NCI-H526 treated with DMSO at 0.1 percent for 48 hours (cell line): Measurements from ENCODE around the gene MAP4K4.

ENCODE experiments used
- DNase-seq: peaks from one replicate; lab custom pipeline; 2025; lab: John Stamatoyannopoulos, UW

MAP4K4 gene

DNA sequence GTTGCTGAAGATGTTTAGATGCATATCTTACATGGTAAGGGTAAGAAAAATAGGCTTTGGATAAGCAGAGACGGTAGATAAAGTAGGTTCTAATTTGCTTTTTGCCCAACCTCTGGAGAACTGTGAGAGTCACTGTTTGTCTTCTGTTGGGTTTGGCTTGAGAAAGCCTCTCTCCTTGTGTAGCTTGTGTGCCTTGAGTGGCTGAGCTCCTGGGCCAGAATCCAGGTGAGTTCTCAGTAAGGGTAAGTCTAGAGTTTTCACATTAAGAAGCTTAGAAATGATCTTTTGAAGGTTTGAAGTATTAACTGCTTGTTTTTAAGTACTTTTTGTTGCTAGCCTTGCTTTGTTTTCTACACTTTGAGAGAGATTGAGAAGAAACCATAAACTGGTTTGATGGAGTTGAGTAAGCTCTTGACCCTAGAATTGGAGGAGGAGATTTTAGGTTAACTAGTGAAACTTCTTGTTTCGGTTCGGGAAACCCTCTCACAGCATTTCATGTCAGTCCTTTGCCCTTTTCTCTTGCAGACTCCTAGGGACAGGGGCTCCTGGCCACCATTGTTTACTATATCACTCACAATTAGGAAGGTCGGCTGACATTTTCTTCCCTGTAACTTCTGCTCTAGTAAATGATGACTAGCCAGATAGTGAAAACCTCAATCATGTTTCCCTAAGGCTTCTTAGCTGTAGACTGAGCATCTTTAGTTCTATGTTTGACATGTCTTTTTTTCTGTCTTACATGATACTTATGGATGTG lies 26.0 kb downstream of the MAP4K4 start:
- DNase-seq = no peak

DNA sequence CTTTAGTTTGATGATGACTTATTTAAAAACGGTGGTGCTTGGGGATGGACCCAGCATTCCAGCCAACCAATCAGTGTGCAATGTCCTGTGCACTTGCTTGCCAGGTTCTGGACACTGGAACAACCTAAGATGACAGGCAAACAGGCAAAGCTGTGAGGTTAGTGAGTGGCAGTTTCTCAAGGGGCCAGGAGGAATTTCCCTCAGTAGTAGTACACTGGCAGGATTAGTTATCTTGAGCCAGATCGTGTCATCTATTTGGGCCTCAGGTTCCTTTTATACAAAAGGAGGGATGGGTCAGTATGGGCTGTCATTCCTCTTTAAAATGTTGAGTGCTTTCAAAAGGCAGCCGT lies 26.6 kb downstream of the MAP4K4 start:
- no peak for DNase-seq

DNA sequence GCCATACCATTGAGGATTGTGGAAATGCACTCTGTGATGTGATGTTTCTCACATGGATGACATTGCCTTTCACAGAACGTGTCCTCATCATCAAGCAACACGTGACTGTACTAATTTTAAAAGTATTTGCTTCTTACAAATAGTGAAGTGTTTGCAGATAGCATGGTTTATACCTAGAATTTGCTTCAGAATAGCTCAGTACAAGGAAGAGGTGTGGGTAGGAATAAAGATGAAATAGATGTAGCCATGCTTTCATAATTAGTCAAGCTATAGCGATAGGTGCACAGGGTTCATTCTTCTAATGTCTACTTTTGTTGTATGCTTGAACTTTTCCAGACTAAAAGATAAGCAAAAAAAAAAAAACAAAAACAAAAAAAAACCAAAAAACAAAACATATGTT lies 27.5 kb downstream of the MAP4K4 start:
- DNase-seq = no peak

DNA sequence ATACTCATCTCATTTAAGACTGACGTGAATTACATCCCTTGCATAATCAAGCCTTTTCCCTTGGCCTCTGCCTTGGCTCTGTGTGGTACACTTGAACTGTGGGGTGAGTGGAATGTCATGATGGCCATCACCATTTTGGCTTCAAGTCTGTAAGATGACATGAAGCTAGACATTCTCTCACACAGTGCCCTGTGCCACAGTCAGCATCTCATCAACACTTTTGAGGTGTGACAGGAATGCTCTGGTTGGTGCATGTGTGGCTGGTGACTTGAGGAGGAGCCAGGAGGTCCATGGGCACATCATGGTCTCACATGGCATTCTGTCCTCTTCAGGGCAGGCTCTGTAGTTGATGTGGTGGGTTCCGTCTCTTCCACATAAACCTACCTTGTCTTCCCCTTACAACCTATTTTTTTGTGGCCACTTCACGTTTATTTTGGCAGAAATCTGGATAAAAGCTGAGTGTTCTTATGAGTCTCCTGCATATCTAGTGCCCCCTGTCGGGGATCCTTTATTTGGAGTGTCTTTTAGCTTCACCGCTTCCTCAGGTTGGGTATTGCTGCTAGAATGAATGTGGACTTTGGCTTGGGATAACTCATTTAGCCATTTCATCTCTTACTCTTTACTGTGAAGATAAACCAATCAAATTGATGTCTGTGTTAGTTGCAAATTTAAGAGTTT lies 28.1 kb downstream of the MAP4K4 start:
- DNase-seq = no peak

DNA sequence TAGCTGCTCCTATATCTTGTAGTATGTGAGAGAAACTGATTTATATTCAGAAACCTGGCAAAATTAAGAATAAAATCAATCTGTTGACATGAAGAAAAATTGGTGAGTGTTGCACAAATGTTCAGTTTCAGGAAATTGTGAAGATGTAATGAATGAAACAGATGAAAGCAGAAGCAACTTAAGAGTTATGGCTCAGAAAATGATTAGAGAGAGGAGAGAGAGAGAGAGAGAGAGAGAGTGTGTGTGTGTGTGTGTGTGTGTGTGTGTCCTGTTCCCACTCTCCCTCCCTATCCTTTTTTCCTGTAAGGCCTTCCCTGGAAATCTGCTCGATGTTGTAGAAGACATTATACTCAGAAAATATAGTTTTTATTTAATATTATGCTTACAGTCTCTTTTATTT lies 31.4 kb downstream of the MAP4K4 start:
- no peak for DNase-seq

DNA sequence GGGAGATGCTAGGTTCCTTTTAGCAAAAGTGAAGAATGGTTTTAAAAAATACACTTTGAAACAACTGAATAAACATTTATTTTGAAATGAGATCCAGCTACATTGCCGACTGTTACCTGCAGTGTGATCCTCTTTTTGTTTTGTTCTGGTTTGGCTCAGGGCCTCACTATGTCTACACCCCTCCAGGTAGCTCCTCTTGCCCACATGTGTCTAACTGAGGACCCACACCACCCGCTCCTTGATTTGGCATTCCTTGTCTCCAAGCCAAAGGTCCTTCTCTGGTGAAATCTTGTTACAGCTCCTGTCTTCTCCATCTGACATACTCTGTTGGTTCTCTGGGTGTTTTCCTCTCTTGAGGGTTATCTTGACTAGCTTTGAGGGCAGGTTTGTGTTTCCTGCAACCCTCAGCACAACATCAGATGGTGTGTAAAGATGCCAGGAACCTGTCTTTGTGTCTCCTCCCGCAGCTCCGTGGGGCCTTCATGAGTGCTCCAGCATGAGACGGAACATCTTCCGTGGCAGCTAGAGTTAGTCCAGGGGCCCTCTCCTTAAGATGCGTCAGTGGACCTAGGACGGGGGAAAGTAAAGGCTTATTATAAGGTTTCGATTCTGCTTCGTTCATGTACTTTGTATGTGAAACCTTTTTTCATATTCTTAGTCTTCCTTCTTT lies 32.1 kb downstream of the MAP4K4 start:
- no peak for DNase-seq

DNA sequence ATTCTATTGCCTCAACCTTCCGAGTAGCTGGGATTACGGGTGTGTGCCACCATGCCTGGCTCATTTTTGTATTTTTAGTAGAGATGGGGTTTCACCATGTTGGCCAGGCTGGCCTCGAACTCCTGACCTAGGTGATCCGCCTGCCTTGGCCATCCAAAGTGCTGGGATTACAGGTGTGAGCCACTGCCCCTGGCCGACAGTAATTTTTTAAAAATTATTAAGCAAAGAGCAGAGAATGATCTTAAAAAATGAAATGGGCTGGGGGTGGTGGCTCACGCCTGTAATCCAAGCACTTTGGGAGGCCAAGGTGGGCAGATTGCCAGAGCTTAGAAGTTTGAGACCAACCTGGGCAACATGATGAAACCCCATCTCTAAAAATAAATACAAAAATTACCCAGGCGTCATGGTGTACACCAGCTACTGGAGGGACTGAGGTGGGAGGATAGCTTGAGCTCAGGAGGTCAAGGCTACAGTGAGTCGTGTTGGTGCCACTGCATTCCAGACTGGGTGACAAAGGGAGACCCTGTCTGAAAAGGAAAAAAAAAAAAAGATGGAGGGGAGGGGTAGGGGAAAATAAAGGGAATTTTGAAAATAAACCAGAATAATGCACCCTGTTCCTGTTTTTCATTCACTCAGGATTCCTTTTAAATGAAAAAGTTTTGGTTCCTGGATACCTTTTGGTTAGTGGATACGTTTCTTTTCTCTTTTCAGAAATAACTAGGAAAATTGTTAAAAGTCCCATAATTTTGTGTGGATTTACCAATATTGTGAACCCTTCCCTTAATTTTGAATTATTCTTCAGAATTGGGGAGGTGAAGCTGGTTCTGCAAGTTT lies 33.9 kb downstream of the MAP4K4 start:
- DNase-seq = no peak

DNA sequence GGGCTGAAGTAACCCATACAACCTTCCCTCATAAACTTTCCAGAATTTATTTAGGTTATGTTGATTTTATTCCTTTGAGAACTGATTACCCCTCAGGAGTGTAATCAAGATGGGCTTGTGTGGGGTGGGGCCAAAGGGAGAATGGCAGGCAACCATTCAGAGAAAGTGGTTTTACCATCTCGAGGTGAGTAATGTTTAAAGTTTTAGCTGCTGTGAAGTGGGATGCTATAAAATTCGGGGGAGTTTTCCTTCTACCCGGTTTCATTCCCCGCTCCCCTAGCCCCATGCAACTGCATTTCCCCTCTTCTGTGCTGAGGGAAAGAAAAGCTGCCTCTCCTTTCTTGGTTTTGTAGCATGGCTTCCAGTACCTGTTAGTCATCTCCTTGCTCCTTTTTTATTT lies 34.7 kb downstream of the MAP4K4 start:
- no peak for DNase-seq

DNA sequence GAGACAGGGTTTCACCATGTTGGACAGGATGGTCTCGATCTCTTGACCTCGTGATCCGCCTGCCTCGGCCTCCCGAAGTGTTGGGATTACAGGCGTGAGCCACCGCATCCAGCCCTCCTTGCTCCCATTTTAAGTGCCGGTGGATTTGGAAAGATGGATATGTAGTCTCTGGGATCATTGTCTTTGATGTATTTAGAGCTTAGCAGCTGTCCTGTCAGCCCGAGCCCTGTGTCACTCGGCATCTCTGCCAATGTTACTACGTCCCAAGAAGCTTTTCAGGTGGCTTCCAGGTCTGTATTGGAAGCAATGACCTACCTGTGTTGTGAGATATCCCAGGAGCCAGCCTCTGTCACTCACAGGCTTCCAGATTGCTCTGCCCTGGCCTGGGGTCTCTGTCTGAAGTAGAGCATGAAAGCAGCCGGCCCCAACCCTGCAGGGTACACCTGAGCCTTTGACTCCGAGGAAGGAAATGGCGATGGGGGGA lies 35.3 kb downstream of the MAP4K4 start:
- no peak for DNase-seq

DNA sequence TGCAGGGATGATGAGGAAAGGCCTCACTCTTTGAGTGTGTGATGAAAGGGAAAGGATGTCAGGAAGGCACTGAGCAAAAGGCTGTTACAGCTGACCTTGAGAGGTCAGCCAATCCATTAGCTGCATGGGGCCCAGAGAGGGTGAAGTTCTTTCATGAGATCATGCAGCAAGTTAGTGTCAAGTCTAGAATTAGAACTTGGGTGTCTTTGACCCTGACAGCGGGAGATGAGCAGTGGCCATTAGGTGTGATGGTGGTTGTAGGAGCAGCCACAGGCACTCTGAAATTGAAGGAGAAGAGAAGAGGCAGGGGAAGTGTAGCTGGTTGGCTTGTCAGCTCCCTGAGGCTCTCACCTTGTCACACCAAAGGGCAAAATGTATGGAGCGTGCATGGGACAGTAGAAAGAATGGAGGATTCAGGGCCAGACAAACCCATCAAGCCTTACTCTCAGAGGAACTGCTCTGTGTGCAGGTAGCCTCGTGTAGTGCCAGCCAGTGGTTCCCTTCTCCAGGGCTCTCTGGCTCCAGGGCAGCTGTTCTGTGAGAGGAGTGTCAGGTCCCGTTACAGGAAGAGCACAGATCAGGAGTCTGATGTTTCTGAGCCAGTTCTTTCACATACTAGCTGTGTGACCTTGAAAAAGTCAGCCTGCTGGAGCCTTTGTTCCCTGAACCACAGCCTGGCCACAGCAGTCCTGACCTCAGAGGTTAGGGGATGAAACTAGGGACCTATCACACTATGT lies 35.9 kb downstream of the MAP4K4 start:
- no peak for DNase-seq

DNA sequence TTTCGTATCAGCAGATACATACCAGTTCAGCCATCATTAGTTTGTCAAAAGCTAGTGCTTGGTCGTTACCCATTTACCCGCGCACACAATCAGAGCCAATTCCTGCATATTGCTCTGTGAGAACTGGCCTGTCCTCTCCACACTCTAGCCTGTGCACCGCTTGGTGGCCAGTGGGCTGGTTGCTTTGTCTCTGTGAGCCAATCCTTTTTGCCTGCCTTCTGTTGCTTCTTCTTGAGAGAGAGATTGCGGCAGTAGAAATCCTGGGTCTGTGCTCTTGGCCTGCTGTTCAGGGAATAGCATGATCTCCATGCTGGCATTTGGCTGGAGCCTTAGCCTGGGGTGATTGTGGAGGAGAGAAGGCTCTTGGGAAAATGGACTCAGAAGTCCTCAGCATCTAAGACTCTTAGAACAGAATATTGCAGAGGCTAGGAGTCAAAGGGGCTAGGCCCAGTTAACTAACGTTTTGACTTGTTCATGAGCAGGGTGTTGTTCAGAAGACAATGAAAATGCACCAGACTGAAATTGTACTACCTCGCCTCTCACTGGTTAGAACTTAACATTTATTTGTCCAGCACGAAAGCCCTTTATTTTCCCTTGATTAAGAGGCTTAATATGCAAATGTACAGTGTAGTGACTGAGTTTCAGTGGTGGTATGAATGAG lies 37.1 kb downstream of the MAP4K4 start:
- DNase-seq = no peak

DNA sequence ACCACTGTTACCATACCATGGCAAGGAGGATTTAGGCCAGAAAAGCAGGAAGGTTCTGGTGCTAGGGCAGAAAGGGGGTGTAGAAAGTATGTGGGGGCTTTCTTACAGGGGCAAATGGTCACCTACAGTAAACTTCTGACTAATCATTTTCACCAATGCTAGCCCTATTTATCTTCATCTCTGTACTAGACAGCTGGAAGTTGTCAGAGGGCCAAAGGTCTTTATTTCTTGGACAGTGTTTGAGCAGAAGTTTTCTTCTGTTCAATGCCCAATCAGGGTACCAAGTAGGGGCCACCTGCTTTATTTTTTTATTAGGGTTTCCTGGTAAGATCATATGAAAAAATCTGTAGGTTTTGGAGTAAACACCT lies 37.6 kb downstream of the MAP4K4 start:
- no peak for DNase-seq

DNA sequence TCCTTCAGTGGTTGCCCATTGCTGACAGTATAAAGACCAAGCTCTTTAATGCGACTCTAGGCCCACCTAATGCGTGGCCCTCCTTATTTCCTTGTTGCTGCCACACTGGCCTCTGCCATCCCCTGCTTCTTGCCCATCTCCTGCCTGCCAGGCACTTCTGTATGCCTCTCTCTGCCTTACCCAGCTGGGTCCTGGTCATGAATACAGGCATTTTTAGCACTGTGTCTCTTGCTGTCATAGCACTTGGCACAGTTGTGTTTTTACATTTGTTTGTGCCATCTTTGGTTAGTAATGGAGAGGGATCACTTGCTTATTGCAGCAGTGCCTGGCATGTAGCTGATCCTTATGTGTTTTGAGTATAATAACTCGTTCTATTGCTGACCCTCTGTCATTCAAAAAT lies 38.7 kb downstream of the MAP4K4 start:
- no peak for DNase-seq

DNA sequence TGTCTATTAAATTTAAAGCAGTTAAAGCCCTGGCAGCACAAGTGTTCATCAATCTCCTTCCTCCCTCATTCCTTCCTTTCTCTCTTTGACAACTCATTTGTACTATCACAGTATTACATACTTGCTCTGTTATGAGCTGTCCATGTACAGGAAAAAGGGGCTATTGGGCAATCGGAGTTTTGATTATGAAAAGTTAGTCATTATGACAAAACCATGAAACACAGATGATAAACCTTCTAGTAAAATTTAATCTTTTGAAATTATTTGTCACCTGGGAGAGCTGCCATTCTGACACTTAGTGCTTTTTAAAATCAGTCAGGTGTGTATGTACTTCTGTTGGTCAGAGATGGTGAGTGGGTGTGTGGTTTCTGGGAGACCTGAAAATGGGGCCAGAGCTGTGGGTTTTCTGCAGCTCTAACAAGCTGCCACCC lies 39.4 kb downstream of the MAP4K4 start:
- no peak for DNase-seq

DNA sequence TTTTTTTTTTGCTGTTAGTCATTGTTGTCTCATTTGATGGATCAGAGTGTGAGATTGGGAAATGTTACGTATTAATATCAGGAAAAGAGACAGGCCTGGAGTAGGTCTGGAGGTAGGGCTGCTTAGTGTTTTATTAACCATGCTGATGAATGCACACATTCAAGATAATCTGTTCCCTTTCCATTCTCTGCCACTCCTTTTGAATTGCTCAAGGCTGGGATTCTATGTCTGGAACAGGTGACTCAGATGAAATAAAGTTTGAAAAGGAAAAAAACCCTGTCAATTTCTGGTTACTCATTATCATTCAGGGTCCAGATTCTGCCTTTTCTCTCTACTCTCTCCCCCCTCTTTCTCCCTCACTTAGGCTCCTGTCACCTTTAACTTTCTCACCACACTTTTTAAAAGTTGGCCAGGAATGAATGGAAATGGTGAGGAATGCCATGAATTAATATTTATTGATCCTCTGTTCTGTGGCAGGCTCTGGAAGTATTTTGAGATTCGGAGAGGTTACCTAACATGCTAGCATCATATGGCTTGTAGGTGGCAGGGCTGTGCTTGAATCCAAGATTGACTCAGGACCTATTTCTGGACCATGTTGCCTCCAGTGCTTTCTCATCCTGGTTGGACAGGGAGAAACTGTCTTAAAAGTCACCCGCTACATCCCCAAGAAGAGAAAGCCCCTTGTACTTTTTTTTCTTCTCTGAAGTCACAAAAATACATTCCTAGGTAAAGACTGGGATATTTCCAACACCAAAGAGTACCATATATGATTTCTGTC lies 40.2 kb downstream of the MAP4K4 start:
- DNase-seq = no peak

DNA sequence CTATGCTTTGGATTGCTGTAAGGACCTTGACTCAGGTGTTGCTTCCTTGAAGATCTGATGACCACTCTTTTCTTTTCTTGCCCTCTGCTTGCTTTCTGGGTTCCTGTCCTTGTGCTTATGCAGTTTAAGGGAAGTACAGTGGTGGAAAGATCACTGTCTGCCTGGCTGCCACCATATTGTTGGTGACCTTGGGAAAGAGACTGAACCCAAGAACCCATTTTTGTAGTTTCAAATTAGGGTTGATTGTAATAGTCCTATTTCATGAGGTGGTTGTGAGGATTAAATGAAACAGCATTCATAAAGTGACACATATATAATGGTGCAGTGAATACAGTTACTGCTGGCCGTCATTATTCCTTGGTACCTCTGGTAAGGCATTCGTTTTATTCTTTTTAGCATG lies 41.1 kb downstream of the MAP4K4 start:
- DNase-seq = no peak

DNA sequence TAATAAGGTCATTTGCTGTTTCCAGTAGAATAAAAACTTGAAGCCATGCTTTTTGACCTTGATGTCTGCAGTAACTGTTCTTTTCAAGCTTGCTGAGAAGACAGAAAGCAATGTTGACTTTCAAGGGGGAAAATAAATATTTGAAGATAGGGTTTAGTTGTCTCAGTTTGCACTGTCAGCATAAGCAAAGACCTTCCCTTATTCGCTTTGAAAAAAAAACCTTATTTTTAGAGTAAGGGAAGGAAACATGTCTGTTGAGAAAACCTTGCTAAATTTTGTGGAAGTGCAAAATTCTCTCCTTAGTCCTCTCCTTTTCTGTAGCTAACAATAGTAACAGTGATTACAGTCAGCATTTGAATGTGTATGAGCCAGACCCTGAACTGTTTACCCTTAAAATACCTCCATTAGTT lies 43.1 kb downstream of the MAP4K4 start:
- DNase-seq = no peak

DNA sequence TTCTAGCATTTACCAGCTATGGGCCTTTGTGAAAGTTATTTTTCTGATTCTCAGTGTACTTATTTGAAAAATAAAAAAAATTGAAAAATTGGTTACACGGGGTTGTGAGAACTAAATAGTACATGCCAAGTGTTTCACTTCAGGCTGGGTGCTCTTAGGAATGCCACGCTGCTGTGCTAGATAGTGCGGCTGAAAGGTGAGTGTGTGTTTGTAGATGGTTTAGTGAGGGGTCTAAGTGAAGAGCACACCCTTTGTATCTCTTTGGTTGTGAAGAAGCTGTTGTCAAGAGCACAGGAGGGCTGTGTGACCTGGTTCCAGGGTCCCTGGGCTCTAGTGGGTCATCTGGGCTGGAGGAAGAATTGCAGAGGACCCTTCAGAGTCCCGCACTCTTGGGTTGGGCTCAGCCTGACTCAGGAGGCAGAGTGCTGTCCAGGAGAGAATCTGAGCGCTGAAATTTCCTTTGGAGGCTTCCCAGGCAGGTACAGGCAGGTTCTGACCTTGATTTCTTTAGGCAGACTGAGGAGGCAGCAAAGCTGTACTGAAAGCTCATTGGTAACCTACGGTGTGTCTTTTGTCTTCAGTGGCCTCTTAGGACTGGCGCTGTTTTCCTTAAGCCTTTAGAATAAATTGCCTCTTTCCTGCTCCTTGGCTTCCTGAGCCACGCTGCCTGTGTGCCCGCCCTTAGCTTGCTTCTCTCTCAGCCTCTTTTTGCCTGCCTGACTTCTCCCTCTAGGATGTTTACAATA lies 44.4 kb downstream of the MAP4K4 start:
- no peak for DNase-seq

DNA sequence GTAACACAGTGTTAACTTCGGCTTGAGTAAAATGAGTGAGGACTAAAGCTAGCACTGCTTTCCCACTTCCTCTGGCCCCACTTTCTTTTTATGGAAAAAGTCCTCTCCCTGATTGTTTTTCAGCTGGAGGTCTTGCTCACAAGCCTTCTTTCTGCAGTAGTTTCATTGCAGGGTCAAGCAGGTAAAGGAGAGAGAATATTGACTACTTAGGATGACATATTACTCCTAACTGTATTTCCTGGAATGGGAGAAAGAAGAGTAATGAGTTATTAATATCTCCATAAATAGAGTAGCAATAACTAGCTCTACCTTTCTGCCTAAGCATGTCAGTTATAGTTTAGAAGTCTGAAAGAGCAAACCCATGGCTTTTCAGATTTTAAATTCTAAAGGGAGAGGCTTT lies 45.0 kb downstream of the MAP4K4 start:
- DNase-seq = no peak

DNA sequence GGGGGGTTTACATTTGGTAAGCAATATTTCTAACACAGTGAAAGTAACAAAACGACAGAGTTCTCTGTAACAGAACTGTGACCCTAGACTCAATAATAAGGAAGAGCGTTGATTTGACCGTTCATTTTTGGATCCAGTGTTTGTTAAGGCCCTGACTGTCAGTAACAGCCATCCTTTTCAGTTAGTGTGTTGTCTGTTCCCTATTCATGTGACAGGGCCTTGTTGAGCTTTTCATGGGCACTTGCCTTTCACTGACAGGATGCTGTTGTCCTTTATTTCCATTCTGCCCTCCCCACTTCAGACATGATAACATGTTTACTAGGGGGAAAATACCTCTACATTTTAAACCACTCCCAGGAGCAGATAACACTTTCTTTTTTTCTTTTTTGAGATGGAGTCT lies 45.8 kb downstream of the MAP4K4 start:
- DNase-seq = no peak
